Thyroid gland (tissue), 4 donors: ENCODE measurements around the gene ATP13A3.

Experiments
- CTCF ChIP-seq, 6 experiments: fragments of 200-600 bp in 3 of 6; fragments of 450-650 bp in 3 of 6; sonication (generic) in 3 of 6; IDR thresholded peaks; one replicate each; pipeline ENCODE4 v1.5.1; 2016 to 2019; ENCODE audit warnings: antibody characterized with exemption in 6 of 6, mild to moderate bottlenecking in 2 of 6, inconsistent platforms in 1 of 6, moderate library complexity in 1 of 6
- POLR2A ChIP-seq, 2 donors: fragments of 450-650 bp; IDR thresholded peaks; one replicate each; pipeline ENCODE4 v1.6.1; 2017; ENCODE audit warnings: antibody characterized with exemption in 2 of 2, mild to moderate bottlenecking in 2 of 2, moderate library complexity in 1 of 2

DNA sequence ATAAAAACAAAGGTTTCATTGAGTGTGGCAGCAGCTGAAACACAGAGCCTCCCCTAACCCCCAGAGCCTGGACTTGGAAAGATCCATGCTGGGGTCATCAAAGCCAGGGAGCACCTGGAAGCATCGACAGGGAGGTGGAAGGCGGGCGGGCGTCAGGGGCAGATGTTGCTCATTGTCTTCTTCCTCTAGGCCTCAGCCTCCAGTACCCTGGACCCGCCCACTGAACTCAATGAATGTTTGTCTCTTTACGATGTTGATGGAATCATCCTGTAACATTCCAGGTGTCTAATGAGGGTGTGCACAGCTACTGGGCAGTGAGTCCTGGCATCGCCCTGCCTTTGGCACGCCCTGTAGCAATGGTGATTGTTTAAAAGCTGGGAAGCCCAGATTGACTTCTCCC lies 97.5 kb downstream of the ATP13A3 start:
- TF ChIP-seq CTCF (IDR thresholded peaks at IDR 0.05) (no peak), POLR2A (IDR thresholded peaks at IDR 0.05) (no peak)
